Measurements from ENCODE around the gene GDPD5. TPM values are rescaled to one million over a fixed set of nuclear protein-coding genes. Genes with fewer than 3 reads are reported as not detected.

GDPD5 gene
- polyA plus RNA-seq, 3 donors = 4.9 to 39.0 (median 7.6) TPM

GRCh38 chr11:75481223-75481921 lies 44.4 kb downstream of the GDPD5 start:
- Histone ChIP-seq H3K4me3 (replicated peaks in 1 of 3; ENCODE audit: low read depth in 2 of 3, low read length in 3 of 3) (no peak overlapping the region), H3K27ac (ENCODE audit: low read depth in 1 of 2, low read length in 2 of 2) (no peak overlapping the region), H3K9ac (ENCODE audit: insufficient read depth, low read length, poor library complexity, severe bottlenecking) (no peak overlapping the region), H3K4me2 (replicated peaks; ENCODE audit: extremely low read depth, low read length, poor library complexity, severe bottlenecking) (no peak overlapping the region), H4K20me1 (ENCODE audit: insufficient read depth, low read length) (peaks cover 6% of the 10 kb centered on the region), H3K27me3 (ENCODE audit: control insufficient read depth in 2 of 2, insufficient read depth in 2 of 2, low read length in 2 of 2) (no peaks in the 10 kb centered on the region), H3K9me3 (replicated peaks in 1 of 2; ENCODE audit: control insufficient read depth in 1 of 2, insufficient read depth in 1 of 2, low read length in 2 of 2) (no peaks in the 10 kb centered on the region), H3K4me1 (ENCODE audit: control insufficient read depth in 1 of 2, insufficient read depth in 2 of 2, low read length in 2 of 2) (peaks cover 14 to 16% of the 10 kb centered on the region in 2 donors), H3K79me2 (ENCODE audit: insufficient read depth, low read length) (no peaks in the 10 kb centered on the region), H2AFZ (ENCODE audit: insufficient read depth, low read depth, low read length, poor library complexity, severe bottlenecking) (no peak overlapping the region), H3K36me3 (replicated peaks in 1 of 2; ENCODE audit: control insufficient read depth in 1 of 2, insufficient read depth in 2 of 2, low read length in 2 of 2) (peaks cover 0 to 8% of the 10 kb centered on the region in 2 donors)
- Mint-ChIP-seq H3K9me3 (no peaks in the 10 kb centered on the region), H3K4me1 (peaks cover 19% of the 10 kb centered on the region), H3K27ac (peak overlapping the region in 1 of 7 donors; percentile 87), H3K36me3 (peaks cover 2 to 8% of the 10 kb centered on the region in 2 donors), H3K27me3 (ENCODE audit: low read depth in 3 of 3) (peaks cover 0 to 3% (median 1%) of the 10 kb centered on the region in 3 donors), H3K4me3 (no peak overlapping the region)
- TF ChIP-seq CTCF (IDR thresholded peaks at IDR 0.05) = no peak
- DNase-seq = no peak
- WGBS (ENCODE audit: insufficient coverage) = 86% methylated on average over 5 of the region's 9 CpGs
- intact Hi-C loops (cut with micrococcal nuclease) = no loop called here

GRCh38 chr11:75480185-75481175 lies 45.3 kb downstream of the GDPD5 start:
- peaks cover 0 to 3% (median 1%) of the 10 kb centered on the region in 3 donors for H3K27me3 Mint-ChIP-seq (ENCODE audit: low read depth in 3 of 3)
- 91% methylated on average over 6 of the region's 10 CpGs for WGBS (ENCODE audit: insufficient coverage)
- peaks cover 28% of the 10 kb centered on the region for H3K4me1 Mint-ChIP-seq
- peak overlapping the region in 2 of 7 donors; percentile 52 to 80 for H3K27ac Mint-ChIP-seq
- no peak for TF ChIP-seq CTCF (IDR thresholded peaks at IDR 0.05)
- intact Hi-C loops (cut with micrococcal nuclease) = no loop called here
- no peak for DNase-seq
- H3K79me2 ChIP-seq (ENCODE audit: insufficient read depth, low read length) = no peaks in the 10 kb centered on the region
- peaks cover 0 to 8% of the 10 kb centered on the region in 2 donors for H3K36me3 ChIP-seq (replicated peaks in 1 of 2; ENCODE audit: control insufficient read depth in 1 of 2, insufficient read depth in 2 of 2, low read length in 2 of 2)
- H3K27ac ChIP-seq (ENCODE audit: low read depth in 1 of 2, low read length in 2 of 2) = no peak overlapping the region
- peaks cover 12% of the 10 kb centered on the region for H4K20me1 ChIP-seq (ENCODE audit: insufficient read depth, low read length)
- H3K36me3 Mint-ChIP-seq = peaks cover 2 to 8% of the 10 kb centered on the region in 2 donors
- H3K4me1 ChIP-seq (ENCODE audit: control insufficient read depth in 1 of 2, insufficient read depth in 2 of 2, low read length in 2 of 2) = peaks cover 21 to 25% of the 10 kb centered on the region in 2 donors
- no peaks in the 10 kb centered on the region for H3K27me3 ChIP-seq (ENCODE audit: control insufficient read depth in 2 of 2, insufficient read depth in 2 of 2, low read length in 2 of 2)
- H2AFZ ChIP-seq (ENCODE audit: insufficient read depth, low read depth, low read length, poor library complexity, severe bottlenecking) = no peak overlapping the region
- no peak overlapping the region for H3K4me3 ChIP-seq (replicated peaks in 1 of 3; ENCODE audit: low read depth in 2 of 3, low read length in 3 of 3)
- H3K9me3 ChIP-seq (replicated peaks in 1 of 2; ENCODE audit: control insufficient read depth in 1 of 2, insufficient read depth in 1 of 2, low read length in 2 of 2) = no peaks in the 10 kb centered on the region
- H3K9me3 Mint-ChIP-seq = no peaks in the 10 kb centered on the region
- no peak overlapping the region for H3K4me3 Mint-ChIP-seq
- H3K4me2 ChIP-seq (replicated peaks; ENCODE audit: extremely low read depth, low read length, poor library complexity, severe bottlenecking) = no peak overlapping the region
- H3K9ac ChIP-seq (ENCODE audit: insufficient read depth, low read length, poor library complexity, severe bottlenecking) = no peak overlapping the region
